ENCODE data around the gene CD72.

DNA sequence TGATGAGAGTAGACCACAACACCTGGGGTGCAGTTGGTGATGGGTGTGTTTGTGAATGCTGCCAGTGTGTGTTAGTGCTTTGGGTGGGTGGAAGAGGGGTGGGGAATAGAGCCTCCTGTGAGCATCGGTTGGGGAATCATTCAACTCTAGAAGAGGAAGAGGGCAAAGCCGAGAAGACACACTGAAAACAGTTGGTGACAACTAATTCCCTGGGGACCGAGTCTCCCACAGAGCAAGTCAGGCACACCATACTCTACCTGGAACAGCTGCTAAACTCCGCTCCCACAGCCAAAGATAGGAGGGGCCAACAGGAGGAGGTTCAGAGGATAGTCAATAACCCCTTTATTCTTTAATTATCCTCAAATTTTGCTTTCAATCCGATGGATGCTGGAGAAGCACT lies 48.3 kb upstream of the CD72 start:
- TF ChIP-seq, protein P1, sequence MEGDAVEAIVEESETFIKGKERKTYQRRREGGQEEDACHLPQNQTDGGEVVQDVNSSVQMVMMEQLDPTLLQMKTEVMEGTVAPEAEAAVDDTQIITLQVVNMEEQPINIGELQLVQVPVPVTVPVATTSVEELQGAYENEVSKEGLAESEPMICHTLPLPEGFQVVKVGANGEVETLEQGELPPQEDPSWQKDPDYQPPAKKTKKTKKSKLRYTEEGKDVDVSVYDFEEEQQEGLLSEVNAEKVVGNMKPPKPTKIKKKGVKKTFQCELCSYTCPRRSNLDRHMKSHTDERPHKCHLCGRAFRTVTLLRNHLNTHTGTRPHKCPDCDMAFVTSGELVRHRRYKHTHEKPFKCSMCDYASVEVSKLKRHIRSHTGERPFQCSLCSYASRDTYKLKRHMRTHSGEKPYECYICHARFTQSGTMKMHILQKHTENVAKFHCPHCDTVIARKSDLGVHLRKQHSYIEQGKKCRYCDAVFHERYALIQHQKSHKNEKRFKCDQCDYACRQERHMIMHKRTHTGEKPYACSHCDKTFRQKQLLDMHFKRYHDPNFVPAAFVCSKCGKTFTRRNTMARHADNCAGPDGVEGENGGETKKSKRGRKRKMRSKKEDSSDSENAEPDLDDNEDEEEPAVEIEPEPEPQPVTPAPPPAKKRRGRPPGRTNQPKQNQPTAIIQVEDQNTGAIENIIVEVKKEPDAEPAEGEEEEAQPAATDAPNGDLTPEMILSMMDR (IDR thresholded peaks at IDR 0.05; ENCODE audit: low read depth, low read length): no peak
- TF ChIP-seq POLR2A (IDR thresholded peaks at IDR 0.05; ENCODE audit: extremely low read depth, insufficient read length): no peak

All from NB4 (cell line).